HG03135 (cell line): ENCODE data around the gene CPN2.

Experiments used
- ATAC-seq: cut with Tn5 transposase; IDR thresholded peaks from one replicate; pipeline ENCODE4 v1.9.1; 2021; ENCODE audit warnings: mild to moderate bottlenecking, moderate library complexity; ENCODE audit not compliant: unreplicated experiment

Gene CPN2

GRCh38 chr3:194300382-194300758 lies 50.8 kb downstream of the CPN2 start:
- ATAC-seq = no peak

GRCh38 chr3:194298331-194299227 lies 52.5 kb downstream of the CPN2 start:
- no peak for ATAC-seq

GRCh38 chr3:194296454-194297263 lies 54.5 kb downstream of the CPN2 start:
- ATAC-seq = no peak

- no peak for ATAC-seq
These were observed 56.3 kb downstream of the CPN2 start for GRCh38 chr3:194294895-194295214.

- ATAC-seq = no peak
These were observed 56.8 kb downstream of the CPN2 start for GRCh38 chr3:194294199-194294894.

GRCh38 chr3:194293546-194294198 lies 57.5 kb downstream of the CPN2 start:
- no peak for ATAC-seq

- ATAC-seq = no peak
These were observed 58.8 kb downstream of the CPN2 start for GRCh38 chr3:194292331-194292730.
